HL-60 (cell line): ENCODE data around the gene ZDHHC12.

Experiments
- DNase-seq, 2 experiments: peaks; one replicate each; pipeline ENCODE4 v3.0.0-alpha.2; 2010 to 2020; ENCODE audit warnings: low read depth in 1 of 2, low spot score in 1 of 2
- H3K27ac ChIP-seq: fragments of 250-450 bp; sonication (Bioruptor Pico); replicated peaks from 2 replicates; pipeline ENCODE4 v1.5.1; 2020; ENCODE audit warnings: mild to moderate bottlenecking, moderate library complexity
- H3K27me3 ChIP-seq: fragments of 250-450 bp; sonication (Bioruptor Pico); 2 replicates; pipeline ENCODE4 v1.5.1; 2021; ENCODE audit warnings: mild to moderate bottlenecking, moderate library complexity; ENCODE audit not compliant: insufficient read depth, poor library complexity, severe bottlenecking
- H3K4me3 ChIP-seq: replicated peaks from 2 replicates; pipeline ENCODE4 v1.5.1; 2011; ENCODE audit warnings: mild to moderate bottlenecking, control low read depth, low read length; ENCODE audit not compliant: insufficient read depth
- GABPA ChIP-seq: IDR thresholded peaks from 2 replicates; pipeline ENCODE4 v1.6.1; 2012; ENCODE audit warnings: low read depth
- POLR2AphosphoS5 ChIP-seq: IDR thresholded peaks from 2 replicates; pipeline ENCODE4 v1.6.1; 2012; ENCODE audit warnings: low read depth
- SPI1 ChIP-seq: IDR thresholded peaks from 2 replicates; pipeline ENCODE4 v1.6.1; 2012; ENCODE audit warnings: low read depth, mild to moderate bottlenecking, borderline replicate concordance
- TF ChIP-seq, protein P1 (sequence below): IDR thresholded peaks from one replicate; pipeline ENCODE4 v1.5.1; 2011; ENCODE audit warnings: low read length, control low read depth, inconsistent platforms; ENCODE audit not compliant: insufficient read depth
- TF ChIP-seq, protein P2 (sequence below): IDR thresholded peaks from 2 replicates; pipeline ENCODE4 v1.6.1; 2012; ENCODE audit warnings: low read depth; ENCODE audit not compliant: insufficient replicate concordance

Gene ZDHHC12

DNA sequence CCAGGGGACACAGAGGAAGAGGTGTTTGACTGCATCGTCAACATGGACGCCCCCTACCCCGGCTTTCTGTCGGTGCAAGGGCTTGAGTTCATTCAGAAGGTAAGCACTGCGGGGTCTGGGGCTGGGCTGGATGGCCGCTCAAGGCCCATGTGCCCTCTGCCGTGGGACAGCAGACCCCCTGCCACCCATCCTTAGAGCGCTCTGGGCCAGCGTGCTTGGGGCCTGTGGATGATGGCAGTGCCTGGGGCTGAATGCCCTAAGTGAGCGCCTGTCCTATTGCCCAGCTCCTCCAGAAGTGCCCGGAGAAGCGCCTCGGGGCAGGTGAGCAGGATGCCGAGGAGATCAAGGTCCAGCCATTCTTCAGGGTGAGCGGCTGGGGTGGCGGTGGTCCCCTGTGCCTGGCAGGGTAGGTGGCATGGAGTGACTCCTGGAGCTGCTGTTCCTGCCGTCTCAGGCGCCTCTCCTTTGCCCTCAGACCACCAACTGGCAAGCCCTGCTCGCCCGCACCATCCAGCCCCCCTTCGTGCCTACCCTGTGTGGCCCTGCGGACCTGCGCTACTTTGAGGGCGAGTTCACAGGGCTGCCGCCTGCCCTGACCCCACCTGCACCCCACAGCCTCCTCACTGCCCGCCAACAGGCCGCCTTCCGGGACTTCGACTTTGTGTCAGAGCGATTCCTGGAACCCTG lies 3.9 kb downstream of the ZDHHC12 start:
- Histone ChIP-seq H3K4me3 (no peak overlapping the region), H3K27ac (no peak overlapping the region), H3K27me3 (no peaks in the 10 kb centered on the region)
- DNase-seq = no peak
- no peak for TF ChIP-seq SPI1
- TF ChIP-seq, protein P1, sequence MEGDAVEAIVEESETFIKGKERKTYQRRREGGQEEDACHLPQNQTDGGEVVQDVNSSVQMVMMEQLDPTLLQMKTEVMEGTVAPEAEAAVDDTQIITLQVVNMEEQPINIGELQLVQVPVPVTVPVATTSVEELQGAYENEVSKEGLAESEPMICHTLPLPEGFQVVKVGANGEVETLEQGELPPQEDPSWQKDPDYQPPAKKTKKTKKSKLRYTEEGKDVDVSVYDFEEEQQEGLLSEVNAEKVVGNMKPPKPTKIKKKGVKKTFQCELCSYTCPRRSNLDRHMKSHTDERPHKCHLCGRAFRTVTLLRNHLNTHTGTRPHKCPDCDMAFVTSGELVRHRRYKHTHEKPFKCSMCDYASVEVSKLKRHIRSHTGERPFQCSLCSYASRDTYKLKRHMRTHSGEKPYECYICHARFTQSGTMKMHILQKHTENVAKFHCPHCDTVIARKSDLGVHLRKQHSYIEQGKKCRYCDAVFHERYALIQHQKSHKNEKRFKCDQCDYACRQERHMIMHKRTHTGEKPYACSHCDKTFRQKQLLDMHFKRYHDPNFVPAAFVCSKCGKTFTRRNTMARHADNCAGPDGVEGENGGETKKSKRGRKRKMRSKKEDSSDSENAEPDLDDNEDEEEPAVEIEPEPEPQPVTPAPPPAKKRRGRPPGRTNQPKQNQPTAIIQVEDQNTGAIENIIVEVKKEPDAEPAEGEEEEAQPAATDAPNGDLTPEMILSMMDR = no peak
- TF ChIP-seq, protein P2, sequence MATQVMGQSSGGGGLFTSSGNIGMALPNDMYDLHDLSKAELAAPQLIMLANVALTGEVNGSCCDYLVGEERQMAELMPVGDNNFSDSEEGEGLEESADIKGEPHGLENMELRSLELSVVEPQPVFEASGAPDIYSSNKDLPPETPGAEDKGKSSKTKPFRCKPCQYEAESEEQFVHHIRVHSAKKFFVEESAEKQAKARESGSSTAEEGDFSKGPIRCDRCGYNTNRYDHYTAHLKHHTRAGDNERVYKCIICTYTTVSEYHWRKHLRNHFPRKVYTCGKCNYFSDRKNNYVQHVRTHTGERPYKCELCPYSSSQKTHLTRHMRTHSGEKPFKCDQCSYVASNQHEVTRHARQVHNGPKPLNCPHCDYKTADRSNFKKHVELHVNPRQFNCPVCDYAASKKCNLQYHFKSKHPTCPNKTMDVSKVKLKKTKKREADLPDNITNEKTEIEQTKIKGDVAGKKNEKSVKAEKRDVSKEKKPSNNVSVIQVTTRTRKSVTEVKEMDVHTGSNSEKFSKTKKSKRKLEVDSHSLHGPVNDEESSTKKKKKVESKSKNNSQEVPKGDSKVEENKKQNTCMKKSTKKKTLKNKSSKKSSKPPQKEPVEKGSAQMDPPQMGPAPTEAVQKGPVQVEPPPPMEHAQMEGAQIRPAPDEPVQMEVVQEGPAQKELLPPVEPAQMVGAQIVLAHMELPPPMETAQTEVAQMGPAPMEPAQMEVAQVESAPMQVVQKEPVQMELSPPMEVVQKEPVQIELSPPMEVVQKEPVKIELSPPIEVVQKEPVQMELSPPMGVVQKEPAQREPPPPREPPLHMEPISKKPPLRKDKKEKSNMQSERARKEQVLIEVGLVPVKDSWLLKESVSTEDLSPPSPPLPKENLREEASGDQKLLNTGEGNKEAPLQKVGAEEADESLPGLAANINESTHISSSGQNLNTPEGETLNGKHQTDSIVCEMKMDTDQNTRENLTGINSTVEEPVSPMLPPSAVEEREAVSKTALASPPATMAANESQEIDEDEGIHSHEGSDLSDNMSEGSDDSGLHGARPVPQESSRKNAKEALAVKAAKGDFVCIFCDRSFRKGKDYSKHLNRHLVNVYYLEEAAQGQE = no peak
- TF ChIP-seq GABPA = no peak
- TF ChIP-seq POLR2AphosphoS5 = no peak

DNA sequence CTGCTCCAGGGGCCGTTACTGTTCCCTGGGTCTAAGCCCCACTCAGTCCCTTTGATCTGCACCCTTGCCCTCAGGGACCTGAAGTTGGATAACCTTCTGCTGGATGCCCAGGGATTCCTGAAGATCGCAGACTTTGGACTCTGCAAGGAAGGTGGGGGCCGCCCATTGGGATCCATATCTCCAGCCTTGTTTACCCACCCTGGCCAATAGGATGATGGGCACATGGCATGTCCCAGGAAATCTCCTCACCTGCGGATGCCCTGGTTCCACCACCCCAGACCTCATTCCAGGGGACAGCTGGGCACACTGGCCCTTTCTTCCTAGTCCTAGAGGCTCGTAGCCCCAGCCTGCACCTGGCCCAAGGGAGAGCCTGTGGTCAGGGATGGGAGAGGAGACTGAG lies 5.5 kb downstream of the ZDHHC12 start:
- H3K27ac ChIP-seq = no peak overlapping the region
- TF ChIP-seq POLR2AphosphoS5 = no peak
- no peak for TF ChIP-seq GABPA
- TF ChIP-seq, protein P2 = no peak
- TF ChIP-seq, protein P1 = no peak
- TF ChIP-seq SPI1 = no peak
- no peak for DNase-seq

DNA sequence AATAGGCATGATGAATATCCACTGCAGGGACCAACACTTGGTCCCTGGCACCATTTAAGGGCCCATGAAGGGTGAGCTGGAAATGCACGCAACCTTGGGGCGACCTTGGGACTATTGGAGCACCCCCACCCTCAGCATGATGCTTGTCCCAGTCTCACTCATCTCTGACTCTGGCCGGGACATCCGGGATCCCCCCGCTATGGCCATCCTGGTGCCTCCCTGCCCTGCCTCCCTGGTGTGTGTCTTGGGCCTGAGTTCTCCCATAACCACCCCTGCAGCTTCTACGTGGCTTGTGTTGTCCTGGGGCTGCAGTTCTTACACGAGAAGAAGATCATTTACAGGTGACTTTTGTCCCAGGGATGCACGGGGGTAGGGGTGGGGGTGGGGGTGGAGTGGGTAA lies 5.9 kb downstream of the ZDHHC12 start:
- Histone ChIP-seq H3K4me3 (no peak overlapping the region), H3K27ac (no peak overlapping the region), H3K27me3 (no peaks in the 10 kb centered on the region)
- TF ChIP-seq GABPA (no peak), SPI1 (no peak)
- TF ChIP-seq, protein P1 = no peak
- TF ChIP-seq, protein P2 = no peak
- no peak for DNase-seq

More for the DNA sequence above, 5.5 kb downstream of the ZDHHC12 start:
- no peak overlapping the region for H3K4me3 ChIP-seq
- H3K27me3 ChIP-seq = no peaks in the 10 kb centered on the region
